Keratinocyte (primary cell): ENCODE data around the gene UXS1. TPM values are rescaled to one million over a fixed set of nuclear protein-coding genes. Genes with fewer than 3 reads are reported as not detected.

Experiments used
- DNase-seq: peaks from one replicate; pipeline ENCODE4 v3.0.0-alpha.2; 2011; ENCODE audit warnings: low read depth, missing footprints, low spot score
- FAIRE-seq: peaks from 2 replicates; lab custom pipeline; 2011; peaks lifted over from hg19 to GRCh38; lab: Jason Lieb, UNC
- H2AFZ ChIP-seq: 2 replicates; pipeline ENCODE4 v1.6.0; 2012; ENCODE audit warnings: low read length, control low read depth, inconsistent platforms; ENCODE audit not compliant: control insufficient read depth
- H3K27ac ChIP-seq: 2 replicates; pipeline ENCODE4 v1.5.1; 2011; ENCODE audit warnings: low read length; ENCODE audit not compliant: control insufficient read depth, insufficient read depth
- H3K27me3 ChIP-seq: 3 replicates; pipeline ENCODE4 v1.6.0; 2011; ENCODE audit warnings: low read length; ENCODE audit not compliant: control insufficient read depth, insufficient read depth; ENCODE audit errors: extremely low read depth
- H3K36me3 ChIP-seq, 2 experiments: 2 replicates in 1 of 2; 3 replicates in 1 of 2; pipeline ENCODE4 v1.5.1; 2011; ENCODE audit warnings: low read length in 2 of 2, mild to moderate bottlenecking in 1 of 2; ENCODE audit not compliant: control insufficient read depth in 2 of 2, insufficient read depth in 2 of 2; ENCODE audit errors: extremely low read depth in 1 of 2
- H3K4me1 ChIP-seq: 3 replicates; pipeline ENCODE4 v1.5.1; 2011; ENCODE audit warnings: low read length; ENCODE audit not compliant: control insufficient read depth, insufficient read depth; ENCODE audit errors: extremely low read depth
- H3K4me2 ChIP-seq: 3 replicates; pipeline ENCODE4 v1.6.0; 2011; ENCODE audit warnings: low read depth, low read length; ENCODE audit not compliant: control insufficient read depth, insufficient read depth; ENCODE audit errors: extremely low read depth
- H3K4me3 ChIP-seq, 3 experiments: fragments of 200-600 bp in 1 of 3; sonication (generic) in 1 of 3; 2 replicates in 2 of 3; 3 replicates in 1 of 3; pipeline ENCODE4 v1.5.1; 2011 to 2016; ENCODE audit warnings: low read length in 3 of 3, mild to moderate bottlenecking in 3 of 3, control low read depth in 2 of 3, inconsistent platforms in 1 of 3, low read depth in 1 of 3, mixed read lengths in 1 of 3, mixed run types in 1 of 3, moderate library complexity in 1 of 3; ENCODE audit not compliant: control insufficient read depth in 2 of 3, insufficient read depth in 2 of 3; ENCODE audit errors: extremely low read depth in 1 of 3
- H3K79me2 ChIP-seq: 2 replicates; pipeline ENCODE4 v1.6.0; 2012; ENCODE audit warnings: low read length; ENCODE audit not compliant: control insufficient read depth, insufficient read depth
- H3K9ac ChIP-seq: 3 replicates; pipeline ENCODE4 v1.6.0; 2011; ENCODE audit warnings: low read length; ENCODE audit not compliant: control insufficient read depth, insufficient read depth; ENCODE audit errors: extremely low read depth
- H3K9me1 ChIP-seq: 3 replicates; pipeline ENCODE4 v1.6.0; 2011; ENCODE audit warnings: low read length; ENCODE audit not compliant: control insufficient read depth, insufficient read depth; ENCODE audit errors: extremely low read depth
- H3K9me3 ChIP-seq: 2 replicates; pipeline ENCODE4 v1.5.1; 2012; ENCODE audit warnings: low read depth, low read length; ENCODE audit not compliant: control insufficient read depth
- H4K20me1 ChIP-seq: 3 replicates; pipeline ENCODE4 v1.6.0; 2011; ENCODE audit warnings: low read length; ENCODE audit not compliant: control insufficient read depth, insufficient read depth; ENCODE audit errors: extremely low read depth
- CTCF ChIP-seq, 3 experiments: IDR thresholded peaks in 1 of 3; conservative IDR thresholded peaks in 1 of 3; optimal IDR thresholded peaks in 1 of 3; 2 replicates in 2 of 3; 3 replicates in 1 of 3; pipeline versions ENCODE3 to v1.5.1; 2011; ENCODE audit warnings: low read length in 3 of 3, mild to moderate bottlenecking in 3 of 3, moderate library complexity in 2 of 3, control low read depth in 1 of 3, inconsistent platforms in 1 of 3; ENCODE audit not compliant: insufficient read depth in 2 of 3; ENCODE audit errors: extremely low read depth in 1 of 3
- EZH2 ChIP-seq: IDR thresholded peaks from one replicate; pipeline ENCODE4 v1.6.1; 2012; ENCODE audit warnings: inconsistent platforms, mild to moderate bottlenecking, low read length, moderate library complexity
- dilution Hi-C: fragments of 300-500 bp; cut with MboI; formaldehyde crosslinking; loops from one replicate; pipeline ENCODE4 v1.7.0; 2020; ENCODE audit warnings: low sequenced_read_pairs; ENCODE audit not compliant: extremely low pct_ligation_motif_present
- polyA plus RNA-seq, 5 experiments: library from polyadenylated mRNA; depleted of rRNA in 3 of 5; stranded (reverse) in 3 of 5; stranded (forward) in 1 of 5; unstranded in 1 of 5; fragments of >200 nt; gene quantifications; 1 replicate in 1 of 5; 2 replicates in 3 of 5; 3 replicates in 1 of 5; pipeline versions ENCODE4 v1.2.1 to v1.2.3, GENCODE V29; 2011 to 2012; ENCODE audit warnings: missing spikeins in 2 of 5, low read depth in 1 of 5, low replicate concordance in 1 of 5

Gene UXS1
- polyA plus RNA-seq, 1 donor (not counting 4 experiments of a cell fraction or from before 2014, with no cell fraction given), result 43.5 TPM

GRCh38 chr2:106142683-106143082 is 51.4 kb downstream of the UXS1 start:
- H3K79me2 ChIP-seq, result no peaks in the 10 kb centered on the region
- H3K9me3 ChIP-seq, result no peaks in the 10 kb centered on the region
- no peaks in the 10 kb centered on the region for H3K27me3 ChIP-seq
- dilution Hi-C loops, result no loop called here
- no peaks in the 10 kb centered on the region for H4K20me1 ChIP-seq
- peaks cover 15% of the 10 kb centered on the region for H3K4me1 ChIP-seq
- no peak overlapping the region for H3K9ac ChIP-seq
- no peak for DNase-seq
- no peak overlapping the region for H2AFZ ChIP-seq
- H3K4me3 ChIP-seq, result no peak overlapping the region
- FAIRE-seq, result no peak
- H3K36me3 ChIP-seq, result peaks cover 5 to 6% of the 10 kb centered on the region in 2 experiments
- H3K9me1 ChIP-seq, result no peaks in the 10 kb centered on the region
- TF ChIP-seq EZH2 (no peak), CTCF (optimal IDR thresholded peaks at IDR 0.05 in 1 of 3, IDR thresholded peaks at IDR 0.05 in 1 of 3, conservative IDR thresholded peaks at IDR 0.05 in 1 of 3; ENCODE audit: extremely low read depth in 1 of 3, insufficient read depth in 2 of 3, low read length in 3 of 3) (no peak)
- H3K4me2 ChIP-seq, result no peak overlapping the region
- H3K27ac ChIP-seq, result no peak overlapping the region

GRCh38 chr2:106140913-106141312 is 53.2 kb downstream of the UXS1 start:
- Histone ChIP-seq H3K27ac (no peak overlapping the region), H4K20me1 (no peaks in the 10 kb centered on the region), H3K9me1 (no peaks in the 10 kb centered on the region), H3K4me3 (no peak overlapping the region), H3K27me3 (no peaks in the 10 kb centered on the region), H3K9me3 (no peaks in the 10 kb centered on the region), H3K36me3 (peaks cover 5 to 6% of the 10 kb centered on the region in 2 experiments), H3K9ac (no peak overlapping the region), H3K4me1 (peaks cover 6% of the 10 kb centered on the region), H3K79me2 (no peaks in the 10 kb centered on the region), H2AFZ (no peak overlapping the region), H3K4me2 (no peak overlapping the region)
- dilution Hi-C loops, result no loop called here
- no peak for DNase-seq
- TF ChIP-seq EZH2, result no peak
- TF ChIP-seq CTCF (optimal IDR thresholded peaks at IDR 0.05 in 1 of 3, IDR thresholded peaks at IDR 0.05 in 1 of 3, conservative IDR thresholded peaks at IDR 0.05 in 1 of 3; ENCODE audit: extremely low read depth in 1 of 3, insufficient read depth in 2 of 3, low read length in 3 of 3), result no peak
- no peak for FAIRE-seq
